HEK293 (cell line): ENCODE measurements around the gene PLEKHA6.

ENCODE experiments used
- CTCF ChIA-PET: fragments of 350-600 bp; formaldehyde crosslinking; extraction: SDS; loops from one replicate; lab custom pipeline; 2021; ENCODE audit warnings: antibody characterized with exemption; lab: Yijun Ruan, JAX
- POLR2A ChIA-PET: fragments of 300-600 bp; formaldehyde crosslinking; extraction: SDS; loops from one replicate; lab custom pipeline; 2020; ENCODE audit warnings: antibody characterized with exemption, inconsistent platforms; lab: Yijun Ruan, JAX
- H3K27ac ChIP-seq: fragments of 200-500 bp; sonication (Bioruptor generic); 2 replicates; pipeline ENCODE4 v1.5.1; 2014; ENCODE audit warnings: low read depth, low read length, control low read depth, inconsistent platforms; ENCODE audit errors: extremely low read depth
- H3K36me3 ChIP-seq, 2 experiments: fragments of 200-500 bp in 1 of 2; sonication (Bioruptor generic) in 1 of 2; 1 replicate in 1 of 2; 2 replicates in 1 of 2; pipeline ENCODE4 v1.5.1; 2014 to 2017; ENCODE audit warnings: inconsistent platforms in 2 of 2, low read length in 2 of 2; ENCODE audit not compliant: control insufficient read depth in 2 of 2, insufficient read depth in 1 of 2
- H3K4me1 ChIP-seq: fragments of 200-500 bp; sonication (Bioruptor generic); 2 replicates; pipeline ENCODE4 v1.5.1; 2014; ENCODE audit warnings: mild to moderate bottlenecking, low read length, inconsistent platforms; ENCODE audit not compliant: control insufficient read depth, insufficient read depth
- H3K4me3 ChIP-seq: 2 replicates; pipeline ENCODE4 v1.5.1; 2011; ENCODE audit warnings: low read depth, mild to moderate bottlenecking, control low read depth, low read length, moderate library complexity
- H3K9me3 ChIP-seq: fragments of 200-500 bp; sonication (Bioruptor generic); 2 replicates; pipeline ENCODE4 v1.5.1; 2014; ENCODE audit warnings: low read depth, low read length, inconsistent platforms; ENCODE audit not compliant: control insufficient read depth, insufficient read depth
- AEBP2 ChIP-seq: fragments of 450-650 bp; formaldehyde crosslinking; IDR thresholded peaks from 2 replicates; pipeline ENCODE4 v1.5.1; 2016; ENCODE audit warnings: missing biosample characterization, missing genetic modification characterization, borderline replicate concordance
- EGR2 ChIP-seq: fragments of 450-650 bp; formaldehyde crosslinking; IDR thresholded peaks from 2 replicates; pipeline ENCODE4 v1.5.1; 2016; ENCODE audit warnings: low read depth, missing biosample characterization, missing genetic modification characterization
- GLI2 ChIP-seq: fragments of 450-650 bp; formaldehyde crosslinking; IDR thresholded peaks from 2 replicates; pipeline ENCODE4; 2017; ENCODE audit warnings: missing biosample characterization, missing genetic modification characterization, low read depth, borderline replicate concordance
- GLI4 ChIP-seq: fragments of 450-650 bp; formaldehyde crosslinking; IDR thresholded peaks from 2 replicates; pipeline ENCODE4 v1.5.1; 2016; ENCODE audit warnings: missing biosample characterization, missing genetic modification characterization
- INSM2 ChIP-seq: fragments of 450-650 bp; formaldehyde crosslinking; IDR thresholded peaks from 2 replicates; pipeline ENCODE4 v1.5.1; 2016; ENCODE audit warnings: missing biosample characterization, missing genetic modification characterization
- KLF1 ChIP-seq: fragments of 450-650 bp; formaldehyde crosslinking; IDR thresholded peaks from 2 replicates; pipeline ENCODE4 v1.5.1; 2016; ENCODE audit warnings: missing biosample characterization, missing genetic modification characterization
- ZBTB6 ChIP-seq: fragments of 450-650 bp; formaldehyde crosslinking; IDR thresholded peaks from 2 replicates; pipeline ENCODE4 v1.5.1; 2017; ENCODE audit warnings: missing biosample characterization, missing genetic modification characterization
- ZBTB7A ChIP-seq: fragments of 450-650 bp; formaldehyde crosslinking; IDR thresholded peaks from 2 replicates; pipeline ENCODE4 v1.5.1; 2016; ENCODE audit warnings: low read depth, missing biosample characterization, missing genetic modification characterization
- ZFHX2 ChIP-seq: fragments of 450-650 bp; formaldehyde crosslinking; conservative IDR thresholded peaks from 2 replicates; pipeline ENCODE4 v1.5.1; 2016; ENCODE audit warnings: missing biosample characterization, missing genetic modification characterization
- ZNF112 ChIP-seq: fragments of 450-650 bp; formaldehyde crosslinking; IDR thresholded peaks from 2 replicates; pipeline ENCODE4 v1.5.0; 2017; ENCODE audit warnings: missing biosample characterization, missing genetic modification characterization
- ZNF133 ChIP-seq: fragments of 450-650 bp; formaldehyde crosslinking; IDR thresholded peaks from 2 replicates; pipeline ENCODE4 v1.5.1; 2016; ENCODE audit warnings: missing biosample characterization, missing genetic modification characterization
- ZNF148 ChIP-seq: fragments of 450-650 bp; formaldehyde crosslinking; IDR thresholded peaks from 2 replicates; pipeline ENCODE4 v1.5.0; 2017; ENCODE audit warnings: missing biosample characterization, missing genetic modification characterization, borderline replicate concordance
- ZNF157 ChIP-seq: fragments of 450-650 bp; formaldehyde crosslinking; IDR thresholded peaks from 2 replicates; pipeline ENCODE4 v1.5.1; 2016; ENCODE audit warnings: missing biosample characterization, missing genetic modification characterization
- ZNF223 ChIP-seq: fragments of 450-650 bp; formaldehyde crosslinking; IDR thresholded peaks from 2 replicates; pipeline ENCODE4 v1.5.1; 2016; ENCODE audit warnings: missing biosample characterization, missing genetic modification characterization
- ZNF248 ChIP-seq: fragments of 450-650 bp; formaldehyde crosslinking; IDR thresholded peaks from 2 replicates; pipeline ENCODE4 v1.5.1; 2017; ENCODE audit warnings: missing biosample characterization, missing genetic modification characterization
- ZNF311 ChIP-seq: fragments of 450-650 bp; formaldehyde crosslinking; IDR thresholded peaks from 2 replicates; pipeline ENCODE4 v1.5.1; 2017; ENCODE audit warnings: missing biosample characterization, missing genetic modification characterization, borderline replicate concordance
- ZNF324 ChIP-seq: fragments of 450-650 bp; formaldehyde crosslinking; IDR thresholded peaks from 2 replicates; pipeline ENCODE4 v1.5.1; 2016; ENCODE audit warnings: missing biosample characterization, missing genetic modification characterization
- ZNF341 ChIP-seq: fragments of 450-650 bp; formaldehyde crosslinking; IDR thresholded peaks from 2 replicates; pipeline ENCODE4; 2016; ENCODE audit warnings: low read depth, missing biosample characterization, missing genetic modification characterization
- ZNF391 ChIP-seq: fragments of 450-650 bp; formaldehyde crosslinking; IDR thresholded peaks from 2 replicates; pipeline ENCODE4 v1.5.1; 2016; ENCODE audit warnings: low read depth, missing biosample characterization, missing genetic modification characterization, borderline replicate concordance
- ZNF514 ChIP-seq: fragments of 450-650 bp; formaldehyde crosslinking; IDR thresholded peaks from 2 replicates; pipeline ENCODE4 v1.5.1; 2016; ENCODE audit warnings: missing biosample characterization, missing genetic modification characterization
- ZNF558 ChIP-seq: fragments of 450-650 bp; formaldehyde crosslinking; IDR thresholded peaks from 2 replicates; pipeline ENCODE4 v1.5.1; 2016; ENCODE audit warnings: missing biosample characterization, missing genetic modification characterization
- ZNF560 ChIP-seq: fragments of 450-650 bp; formaldehyde crosslinking; IDR thresholded peaks from 2 replicates; pipeline ENCODE4 v1.5.1; 2017; ENCODE audit warnings: missing biosample characterization, missing genetic modification characterization, borderline replicate concordance
- ZNF785 ChIP-seq: fragments of 450-650 bp; formaldehyde crosslinking; IDR thresholded peaks from 2 replicates; pipeline ENCODE4 v1.5.1; 2016; ENCODE audit warnings: missing biosample characterization, missing genetic modification characterization
- ZSCAN30 ChIP-seq: fragments of 450-650 bp; IDR thresholded peaks from 2 replicates; pipeline ENCODE4 v1.5.1; 2018; ENCODE audit warnings: missing biosample characterization, mild to moderate bottlenecking, missing genetic modification characterization, moderate library complexity
- ZSCAN5A ChIP-seq: fragments of 450-650 bp; formaldehyde crosslinking; IDR thresholded peaks from 2 replicates; pipeline ENCODE4 v1.5.1; 2016; ENCODE audit warnings: missing biosample characterization, missing genetic modification characterization

Gene PLEKHA6

GRCh38 chr1:204349602-204350001 is 10.1 kb downstream of the PLEKHA6 start:
- peaks cover 2% of the 10 kb centered on the region; the same call in 1 of the 2 replicates for H3K4me1 ChIP-seq
- H3K27ac ChIP-seq = no peak overlapping the region
- ChIA-PET CTCF (interaction anchor here (1.0 to 2.2 kb wide), 5 partner anchors 10 to 91 kb away, joined by 3 to 9 read pairs (median 8); partner anchors contain the start of gene PLEKHA6), POLR2A (no interaction called here)
- H3K9me3 ChIP-seq = no peaks in the 10 kb centered on the region
- TF ChIP-seq ZNF324 (tag by site-specific recombination) (no peak), ZSCAN5A (no peak), ZNF112 (tag by site-specific recombination) (no peak), ZNF391 (no peak), ZNF133 (tag by site-specific recombination) (no peak), ZNF148 (tag by site-specific recombination) (no peak), GLI2 (tag by site-specific recombination) (no peak), ZSCAN30 (tag by site-specific recombination) (no peak), GLI4 (tag by site-specific recombination) (no peak)
- H3K4me3 ChIP-seq = no peak overlapping the region
- H3K36me3 ChIP-seq = no peaks in the 10 kb centered on the region

GRCh38 chr1:204348722-204349121 is 11.0 kb downstream of the PLEKHA6 start:
- H3K27ac ChIP-seq = no peak overlapping the region
- no peaks in the 10 kb centered on the region for H3K9me3 ChIP-seq
- H3K36me3 ChIP-seq = no peaks in the 10 kb centered on the region
- H3K4me1 ChIP-seq = peaks cover 2% of the 10 kb centered on the region; the same call in 1 of the 2 replicates
- CTCF ChIA-PET = interaction anchor here (0.8 to 1.5 kb wide), 2 partner anchors 15 to 90 kb away, joined by 4 to 7 read pairs; no protein-coding TSS in a partner anchor
- H3K4me3 ChIP-seq = no peak overlapping the region
- POLR2A ChIA-PET = no interaction called here
- TF ChIP-seq ZNF248 = no peak
- TF ChIP-seq ZNF157 (tag by site-specific recombination) = no peak
- TF ChIP-seq EGR2 (tag by site-specific recombination) = 0 out of 2 replicates have a peak, but pooled peaks have one; percentile 14
- TF ChIP-seq INSM2 (tag by site-specific recombination) = no peak
- TF ChIP-seq ZNF311 (tag by site-specific recombination) = no peak
- no peak for TF ChIP-seq AEBP2 (tag by site-specific recombination)
- TF ChIP-seq KLF1 (tag by site-specific recombination) = peak; percentile 54
- TF ChIP-seq ZBTB6 (tag by site-specific recombination) = no peak
- no peak for TF ChIP-seq ZNF558 (tag by site-specific recombination)
- no peak for TF ChIP-seq ZNF223 (tag by site-specific recombination)
- TF ChIP-seq ZNF341 (tag by site-specific recombination) = peak; percentile 61
- no peak for TF ChIP-seq ZNF785
- no peak for TF ChIP-seq ZNF560
- peak; percentile 43 for TF ChIP-seq ZFHX2 (tag by site-specific recombination)
- TF ChIP-seq ZBTB7A (tag by site-specific recombination) = no peak
- no peak for TF ChIP-seq ZNF514
